NB4 (cell line): ENCODE measurements around the gene SF3B5.

Experiments used
- DNase-seq: peaks from one replicate; pipeline ENCODE4 v3.0.0; 2010; ENCODE audit warnings: low read depth
- H3K4me3 ChIP-seq: one replicate; pipeline ENCODE4 v1.5.1; 2011; ENCODE audit warnings: mild to moderate bottlenecking, low read depth, low read length, moderate library complexity
- MAX ChIP-seq: IDR thresholded peaks from 2 replicates; pipeline ENCODE4 v1.6.1; 2011; ENCODE audit warnings: low read depth, low read length
- MYC ChIP-seq: IDR thresholded peaks from 2 replicates; pipeline ENCODE4 v1.6.1; 2011; ENCODE audit warnings: low read depth, low read length
- POLR2A ChIP-seq: IDR thresholded peaks from 2 replicates; pipeline ENCODE4 v1.6.1; 2011; ENCODE audit warnings: mild to moderate bottlenecking; ENCODE audit not compliant: insufficient read length; ENCODE audit errors: extremely low read depth
- TF ChIP-seq, protein P1 (sequence below): IDR thresholded peaks from one replicate; pipeline ENCODE4 v1.5.1; 2012; ENCODE audit warnings: low read depth, low read length

The SF3B5 gene

GRCh38 chr6:144104898-144105487 lies 9.6 kb upstream of the SF3B5 start:
- TF ChIP-seq, protein P1, sequence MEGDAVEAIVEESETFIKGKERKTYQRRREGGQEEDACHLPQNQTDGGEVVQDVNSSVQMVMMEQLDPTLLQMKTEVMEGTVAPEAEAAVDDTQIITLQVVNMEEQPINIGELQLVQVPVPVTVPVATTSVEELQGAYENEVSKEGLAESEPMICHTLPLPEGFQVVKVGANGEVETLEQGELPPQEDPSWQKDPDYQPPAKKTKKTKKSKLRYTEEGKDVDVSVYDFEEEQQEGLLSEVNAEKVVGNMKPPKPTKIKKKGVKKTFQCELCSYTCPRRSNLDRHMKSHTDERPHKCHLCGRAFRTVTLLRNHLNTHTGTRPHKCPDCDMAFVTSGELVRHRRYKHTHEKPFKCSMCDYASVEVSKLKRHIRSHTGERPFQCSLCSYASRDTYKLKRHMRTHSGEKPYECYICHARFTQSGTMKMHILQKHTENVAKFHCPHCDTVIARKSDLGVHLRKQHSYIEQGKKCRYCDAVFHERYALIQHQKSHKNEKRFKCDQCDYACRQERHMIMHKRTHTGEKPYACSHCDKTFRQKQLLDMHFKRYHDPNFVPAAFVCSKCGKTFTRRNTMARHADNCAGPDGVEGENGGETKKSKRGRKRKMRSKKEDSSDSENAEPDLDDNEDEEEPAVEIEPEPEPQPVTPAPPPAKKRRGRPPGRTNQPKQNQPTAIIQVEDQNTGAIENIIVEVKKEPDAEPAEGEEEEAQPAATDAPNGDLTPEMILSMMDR: peak; percentile 44
- TF ChIP-seq MAX (0 out of 2 replicates have a peak, but pooled peaks have one; percentile 10), POLR2A (no peak), MYC (no peak)
- DNase-seq: peak; percentile 82
- no peak overlapping the region for H3K4me3 ChIP-seq

DNA sequence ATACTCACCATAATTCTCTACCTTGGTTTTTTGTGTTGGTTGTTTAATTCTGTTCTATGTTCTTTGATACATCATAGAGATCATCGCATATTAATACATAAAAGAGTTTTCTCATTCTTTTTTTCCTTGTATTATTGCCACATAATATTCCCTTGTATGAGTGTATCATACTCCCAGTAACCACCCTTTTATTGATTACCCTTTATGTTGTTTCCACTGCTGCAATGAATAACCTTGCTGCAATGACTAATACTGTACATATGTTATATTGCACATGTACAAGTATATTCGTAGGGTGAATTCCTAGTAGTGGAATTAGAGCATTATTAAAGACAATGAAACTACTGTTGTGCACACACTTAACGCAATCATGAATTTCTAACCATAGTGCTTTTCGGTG lies 9.1 kb upstream of the SF3B5 start:
- TF ChIP-seq MAX (no peak), POLR2A (no peak), MYC (no peak)
- TF ChIP-seq, protein P1: no peak
- no peak overlapping the region for H3K4me3 ChIP-seq
- DNase-seq: no peak

GRCh38 chr6:144103026-144103563 lies 7.7 kb upstream of the SF3B5 start:
- TF ChIP-seq, protein P1: no peak
- TF ChIP-seq MAX: no peak
- no peak for TF ChIP-seq POLR2A
- TF ChIP-seq MYC: no peak
- H3K4me3 ChIP-seq: no peak overlapping the region
- DNase-seq: no peak

DNA sequence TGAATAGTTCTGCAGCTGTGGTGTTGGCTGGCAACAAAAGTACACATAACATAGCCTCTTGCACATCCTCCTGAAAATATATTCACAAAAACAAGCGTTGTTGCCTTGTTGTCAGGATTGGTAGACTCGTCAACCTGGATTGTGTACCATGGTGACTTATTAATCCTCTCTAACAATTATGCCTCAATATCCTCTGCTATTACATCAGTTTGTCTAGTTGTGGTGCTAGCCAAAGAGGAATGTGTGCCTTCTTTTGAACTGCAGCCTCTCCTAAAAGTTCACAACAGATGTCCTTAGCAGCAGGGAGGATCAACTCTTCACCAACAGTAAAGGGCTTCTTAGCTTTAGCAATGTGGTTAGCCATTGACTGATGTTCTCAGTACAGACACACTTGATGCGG lies 3.6 kb upstream of the SF3B5 start:
- no peak overlapping the region for H3K4me3 ChIP-seq
- TF ChIP-seq, protein P1: no peak
- TF ChIP-seq MAX (no peak), POLR2A (no peak), MYC (no peak)
- DNase-seq: no peak

- H3K4me3 ChIP-seq: peak overlapping the region; percentile 95
- no peak for TF ChIP-seq MYC
- TF ChIP-seq MAX: peak; percentile 18; the same call in 1 of the 2 replicates
- DNase-seq: peak; percentile 30
Measured at GRCh38 chr6:144094731-144095133, 641 bp downstream of the SF3B5 start.

DNA sequence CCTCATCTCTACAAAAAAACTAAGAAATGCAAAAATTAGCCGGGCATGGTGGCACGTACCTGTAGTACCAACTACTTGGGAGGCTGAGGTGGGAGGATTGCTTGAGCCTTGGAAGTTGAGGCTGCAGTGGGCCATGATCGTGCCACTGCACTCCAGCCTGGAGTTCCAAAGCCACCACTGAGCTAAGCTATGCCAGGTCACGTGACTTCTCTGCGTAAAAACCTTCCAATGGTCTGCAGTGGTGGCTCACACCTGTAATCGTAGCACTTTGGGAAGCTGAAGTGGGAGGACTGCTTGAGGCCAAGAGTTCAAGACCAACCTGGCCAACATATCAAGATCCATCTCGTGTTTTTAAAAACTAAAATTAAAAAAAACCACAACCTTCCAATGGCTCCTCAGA lies 1.7 kb downstream of the SF3B5 start:
- DNase-seq: no peak
- H3K4me3 ChIP-seq: peak overlapping the region; percentile 95
- TF ChIP-seq, protein P1: no peak
- TF ChIP-seq POLR2A: no peak
- TF ChIP-seq MAX: no peak
- TF ChIP-seq MYC: no peak
